Sigmoid colon (tissue), 7 donors: ENCODE results near the gene DCAF11. TPM values are rescaled to one million over a fixed set of nuclear protein-coding genes. Genes with fewer than 3 reads are reported as not detected.

ENCODE experiments used
- DNase-seq: peaks from one replicate; pipeline ENCODE4 v3.0.0-alpha.2; 2019
- H3K27ac ChIP-seq, 4 donors: fragments of 200-600 bp; sonication (generic); one replicate each; pipeline ENCODE4 v1.5.1; 2016 to 2019; ENCODE audit warnings: mild to moderate bottlenecking in 1 of 4
- H3K27me3 ChIP-seq, 3 donors: fragments of 200-600 bp; sonication (generic); one replicate each; pipeline ENCODE4 v1.5.1; 2019; ENCODE audit warnings: mild to moderate bottlenecking in 1 of 3
- H3K36me3 ChIP-seq, 4 donors: fragments of 200-600 bp; sonication (generic); one replicate each; pipeline ENCODE4 v1.5.1; 2016 to 2019
- H3K4me1 ChIP-seq, 4 donors: fragments of 200-600 bp; sonication (generic); one replicate each; pipeline ENCODE4 v1.5.1; 2017 to 2019
- H3K4me3 ChIP-seq, 4 donors: fragments of 200-600 bp; sonication (generic); one replicate each; pipeline ENCODE4 v1.5.1; 2017 to 2019; ENCODE audit warnings: mild to moderate bottlenecking in 2 of 4, moderate library complexity in 1 of 4
- H3K9me3 ChIP-seq, 4 donors: fragments of 200-600 bp in 3 of 4; sonication (generic) in 3 of 4; one replicate each; pipeline versions ENCODE4 v1.5.1 to v1.6.1; 2013 to 2019
- EP300 ChIP-seq, 4 donors: sonication (generic); formaldehyde crosslinking; IDR thresholded peaks; one replicate each; pipeline ENCODE4 v1.6.1; 2017; ENCODE audit warnings: antibody characterized with exemption in 4 of 4
- POLR2A ChIP-seq, 2 donors: fragments of 450-650 bp; IDR thresholded peaks; one replicate each; pipeline ENCODE4 v1.6.1; 2016; ENCODE audit warnings: antibody characterized with exemption in 2 of 2, mild to moderate bottlenecking in 2 of 2, moderate library complexity in 2 of 2
- POLR2AphosphoS5 ChIP-seq, 4 donors: sonication (generic); formaldehyde crosslinking; IDR thresholded peaks; one replicate each; pipeline ENCODE4 v1.6.1; 2017; ENCODE audit warnings: antibody characterized with exemption in 4 of 4
- WGBS, 2 donors: extraction: QIAGEN DNeasy Blood & Tissue Kit; methylation state at CpG; one replicate each; pipeline ENCODE4 v1.1.7; 2013; 5-methylcytosine and 5-hydroxymethylcytosine counted together
- intact Hi-C: fragments of 100-400 bp; cut with DNase I; formaldehyde crosslinking; loops from one replicate; pipeline ENCODE4 v1.15.1; 2023
- polyA plus RNA-seq, 3 donors: library from polyadenylated mRNA; stranded (reverse); fragments of 200-250 nt; gene quantifications; one replicate each; pipeline ENCODE4 v1.2.3, GENCODE V29; 2013
- total RNA-seq, 4 donors: library from RNA; depleted of rRNA; stranded (reverse); fragments of >200 nt; gene quantifications; one replicate each; pipeline ENCODE4 v1.1.0, GENCODE V29; 2016
- TF ChIP-seq, protein P1 (sequence below), 4 experiments: fragments of 450-650 bp in 3 of 4; fragments of 200-600 bp in 1 of 4; IDR thresholded peaks; one replicate each; pipeline ENCODE4 v1.5.1; 2016 to 2019; ENCODE audit warnings: antibody characterized with exemption in 4 of 4, mild to moderate bottlenecking in 3 of 4, moderate library complexity in 2 of 4
- donor health status: healthy with polysubstance abuse.
- donor health status: Bipolar disorder and iron deficiency.
- donor health status: healthy.

DCAF11 gene
- total and polyA plus RNA-seq, 7 donors, result 37.7 to 82.9 (median 70.9) TPM

DNA sequence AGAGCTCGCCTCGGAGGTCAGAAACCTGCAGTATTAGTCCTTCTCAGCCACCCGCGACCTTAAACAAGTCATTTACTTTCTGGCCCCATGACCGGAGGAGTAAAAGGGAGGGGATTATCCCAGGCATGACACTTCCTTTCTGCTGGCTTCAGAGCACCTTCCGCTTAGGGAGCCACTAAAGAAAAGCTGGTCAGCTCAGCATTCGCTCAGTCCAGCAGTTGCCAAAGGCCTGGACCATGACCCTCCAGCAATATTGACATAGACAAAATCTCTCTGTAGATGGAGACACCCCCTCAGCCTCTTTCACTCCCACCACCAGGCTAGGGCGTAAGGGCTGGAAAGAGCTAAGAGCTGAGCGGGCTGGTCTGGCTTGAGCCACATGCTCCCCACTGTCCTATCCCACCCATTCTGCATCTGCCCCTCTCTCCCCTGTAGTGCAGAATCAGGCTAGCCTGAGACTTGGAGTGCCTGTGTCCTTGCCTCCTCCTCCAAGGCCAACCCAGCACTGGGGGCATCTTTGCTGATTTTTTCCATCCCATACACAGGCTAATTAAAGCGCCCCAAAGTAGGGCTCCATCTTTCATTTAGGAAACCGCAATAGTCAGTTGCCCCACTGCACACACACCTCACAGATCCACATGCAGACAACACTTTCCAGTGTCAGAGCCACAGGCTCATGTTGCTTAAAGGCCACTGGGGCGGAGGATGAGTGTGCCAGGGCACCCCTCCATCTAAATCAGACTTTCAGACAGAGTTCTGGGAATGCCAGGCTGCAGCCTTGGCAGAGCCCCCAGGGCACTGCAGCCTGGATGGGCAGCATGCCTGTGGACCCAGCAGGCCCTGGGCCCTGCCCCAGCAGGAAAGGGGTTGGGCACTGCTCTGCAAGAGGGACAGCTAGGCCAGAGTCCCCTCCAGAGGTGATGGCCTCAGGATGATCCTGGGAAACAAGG, 47.2 kb upstream of the DCAF11 start:
- intact Hi-C loops, result no loop called here
- no peaks in the 10 kb centered on the region for H3K9me3 ChIP-seq
- 55 to 84% methylated on average over 12 of the region's 12 CpGs for WGBS, 2 donors
- TF ChIP-seq POLR2A (IDR thresholded peaks at IDR 0.05), result no peak
- TF ChIP-seq, protein P1, sequence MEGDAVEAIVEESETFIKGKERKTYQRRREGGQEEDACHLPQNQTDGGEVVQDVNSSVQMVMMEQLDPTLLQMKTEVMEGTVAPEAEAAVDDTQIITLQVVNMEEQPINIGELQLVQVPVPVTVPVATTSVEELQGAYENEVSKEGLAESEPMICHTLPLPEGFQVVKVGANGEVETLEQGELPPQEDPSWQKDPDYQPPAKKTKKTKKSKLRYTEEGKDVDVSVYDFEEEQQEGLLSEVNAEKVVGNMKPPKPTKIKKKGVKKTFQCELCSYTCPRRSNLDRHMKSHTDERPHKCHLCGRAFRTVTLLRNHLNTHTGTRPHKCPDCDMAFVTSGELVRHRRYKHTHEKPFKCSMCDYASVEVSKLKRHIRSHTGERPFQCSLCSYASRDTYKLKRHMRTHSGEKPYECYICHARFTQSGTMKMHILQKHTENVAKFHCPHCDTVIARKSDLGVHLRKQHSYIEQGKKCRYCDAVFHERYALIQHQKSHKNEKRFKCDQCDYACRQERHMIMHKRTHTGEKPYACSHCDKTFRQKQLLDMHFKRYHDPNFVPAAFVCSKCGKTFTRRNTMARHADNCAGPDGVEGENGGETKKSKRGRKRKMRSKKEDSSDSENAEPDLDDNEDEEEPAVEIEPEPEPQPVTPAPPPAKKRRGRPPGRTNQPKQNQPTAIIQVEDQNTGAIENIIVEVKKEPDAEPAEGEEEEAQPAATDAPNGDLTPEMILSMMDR (IDR thresholded peaks at IDR 0.05), result no peak
- no peak for TF ChIP-seq EP300 (IDR thresholded peaks at IDR 0.05)
- no peak for TF ChIP-seq POLR2AphosphoS5 (IDR thresholded peaks at IDR 0.05)
- H3K27me3 ChIP-seq, result peaks cover 0 to 2% (median 0%) of the 10 kb centered on the region in 3 donors
- DNase-seq, result peak; percentile 40
- no peak overlapping the region for H3K4me3 ChIP-seq
- no peak overlapping the region for H3K27ac ChIP-seq
- peaks cover 0 to 14% (median 13%) of the 10 kb centered on the region in 4 donors for H3K4me1 ChIP-seq
- H3K36me3 ChIP-seq, result no peaks in the 10 kb centered on the region

DNA sequence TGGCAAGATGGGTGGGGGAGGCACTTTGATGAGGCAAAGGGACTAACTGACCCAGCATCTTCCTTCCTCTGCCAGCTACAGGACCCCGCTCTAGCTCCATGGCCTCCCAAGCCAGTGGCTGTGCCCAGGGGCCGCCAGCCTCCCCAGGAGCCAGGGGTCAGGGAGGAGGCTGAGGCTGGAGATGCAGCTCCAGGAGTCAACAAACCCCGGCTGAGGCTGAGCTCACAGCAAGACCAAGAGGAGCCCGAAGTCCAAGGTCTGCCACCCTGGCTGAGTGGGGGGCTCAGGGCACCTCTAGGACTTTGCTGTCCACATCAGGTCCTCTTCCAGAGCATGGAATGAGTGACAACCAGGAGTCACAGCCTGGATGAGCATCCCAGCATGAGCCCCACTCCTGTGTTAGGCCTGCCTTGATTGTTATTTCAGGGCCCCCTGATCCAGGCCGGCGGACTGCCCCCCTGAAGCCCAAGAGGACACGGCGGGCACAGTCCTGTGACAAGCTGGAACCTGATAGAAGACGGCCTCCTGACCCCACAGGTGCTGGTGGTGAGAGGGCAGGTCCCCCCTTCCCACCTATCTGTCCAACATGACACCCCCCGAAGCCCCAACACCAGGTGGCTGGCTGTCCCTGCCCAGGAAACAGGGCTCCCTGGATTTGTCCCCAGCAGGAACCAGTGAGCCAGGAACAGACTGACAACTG, 45.7 kb upstream of the DCAF11 start:
- H3K27me3 ChIP-seq, result peaks cover 0 to 15% (median 0%) of the 10 kb centered on the region in 3 donors
- H3K36me3 ChIP-seq, result no peaks in the 10 kb centered on the region
- peaks cover 0 to 18% (median 17%) of the 10 kb centered on the region in 4 donors for H3K4me1 ChIP-seq
- no peak overlapping the region for H3K4me3 ChIP-seq
- WGBS, 2 donors, result 90 to 91% methylated on average over 10 of the region's 10 CpGs
- no peak overlapping the region for H3K27ac ChIP-seq
- TF ChIP-seq POLR2AphosphoS5 (IDR thresholded peaks at IDR 0.05) (no peak), POLR2A (IDR thresholded peaks at IDR 0.05) (no peak), EP300 (IDR thresholded peaks at IDR 0.05) (no peak)
- TF ChIP-seq, protein P1 (IDR thresholded peaks at IDR 0.05), result no peak
- peak; percentile 46 for DNase-seq
- intact Hi-C loops, result no loop called here
- H3K9me3 ChIP-seq, result no peaks in the 10 kb centered on the region

DNA sequence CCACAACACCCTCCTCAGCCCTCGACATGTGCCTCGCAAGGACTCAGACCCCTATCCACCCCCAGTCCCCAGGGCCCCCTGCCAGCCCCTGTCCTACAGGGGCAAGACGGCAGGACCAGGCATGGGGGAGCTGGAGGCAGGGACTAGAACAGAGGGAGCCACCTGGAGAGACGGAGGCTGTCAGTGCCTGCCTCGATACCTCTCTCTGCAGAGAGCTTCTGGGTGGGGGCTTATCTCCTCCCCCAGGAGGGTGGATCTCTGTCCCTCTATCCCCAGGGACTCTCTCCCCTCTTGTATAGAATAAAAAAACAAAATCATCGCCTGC, 45.2 kb upstream of the DCAF11 start:
- TF ChIP-seq, protein P1 (IDR thresholded peaks at IDR 0.05), result no peak
- no peak for TF ChIP-seq POLR2AphosphoS5 (IDR thresholded peaks at IDR 0.05)
- no peak for TF ChIP-seq EP300 (IDR thresholded peaks at IDR 0.05)
- no peak for TF ChIP-seq POLR2A (IDR thresholded peaks at IDR 0.05)
- Histone ChIP-seq H3K9me3 (no peaks in the 10 kb centered on the region), H3K4me3 (no peak overlapping the region), H3K36me3 (no peaks in the 10 kb centered on the region), H3K27me3 (peaks cover 0 to 16% (median 0%) of the 10 kb centered on the region in 3 donors), H3K4me1 (peaks cover 0 to 18% (median 17%) of the 10 kb centered on the region in 4 donors), H3K27ac (no peak overlapping the region)
- 87 to 93% methylated on average over 6 of the region's 6 CpGs for WGBS, 2 donors
- intact Hi-C loops, result no loop called here
- DNase-seq, result peak; percentile 43

DNA sequence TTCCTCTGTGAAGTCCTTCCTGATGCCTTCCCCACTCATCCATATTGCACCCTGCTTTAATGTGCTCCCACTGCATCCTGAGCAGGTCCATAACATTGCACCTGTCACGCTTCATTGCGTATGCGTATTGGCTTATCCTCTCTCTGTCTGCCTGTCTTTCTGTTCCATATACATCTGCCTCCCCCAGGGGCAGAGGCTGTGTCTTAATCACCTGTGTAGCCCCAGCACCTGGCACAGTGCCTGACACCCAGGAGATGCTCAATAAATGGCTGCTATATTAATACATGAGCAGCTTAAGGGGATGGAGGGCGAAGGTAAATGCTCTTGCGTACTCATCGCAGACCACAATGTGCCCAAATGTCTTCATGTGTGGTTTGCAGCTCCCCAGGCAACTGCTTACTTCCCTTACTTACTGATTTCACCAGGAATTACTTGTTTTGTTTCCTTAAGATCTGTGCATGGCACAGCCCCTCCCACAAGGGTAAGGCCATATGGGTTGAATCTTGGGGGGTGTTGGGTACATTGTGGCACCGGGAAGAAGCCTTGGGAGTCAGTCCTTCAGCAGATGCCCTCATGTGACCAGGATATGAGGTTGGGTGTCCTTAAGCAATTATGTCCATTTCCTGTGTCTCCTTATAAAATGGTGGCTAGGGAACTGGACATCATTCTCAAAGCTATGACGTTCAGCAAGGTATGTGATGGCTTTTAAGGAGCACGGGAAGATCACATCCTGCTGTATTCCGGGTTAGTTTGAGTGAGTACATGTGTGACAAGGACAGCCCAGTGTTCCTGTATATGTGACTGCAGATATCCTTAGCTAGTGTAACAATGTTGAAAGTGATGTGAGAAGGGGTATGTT, 44.1 kb upstream of the DCAF11 start:
- WGBS, 2 donors, result 84 to 89% methylated on average over 10 of the region's 10 CpGs
- no peak for TF ChIP-seq EP300 (IDR thresholded peaks at IDR 0.05)
- no peak for TF ChIP-seq POLR2A (IDR thresholded peaks at IDR 0.05)
- TF ChIP-seq, protein P1 (IDR thresholded peaks at IDR 0.05), result no peak
- no peak for TF ChIP-seq POLR2AphosphoS5 (IDR thresholded peaks at IDR 0.05)
- peaks cover 0 to 16% (median 0%) of the 10 kb centered on the region in 3 donors for H3K27me3 ChIP-seq
- peak; percentile 29 for DNase-seq
- H3K4me3 ChIP-seq, result no peak overlapping the region
- no peak overlapping the region for H3K27ac ChIP-seq
- H3K9me3 ChIP-seq, result no peaks in the 10 kb centered on the region
- peaks cover 0 to 18% (median 17%) of the 10 kb centered on the region in 4 donors for H3K4me1 ChIP-seq
- intact Hi-C loops, result no loop called here
- no peaks in the 10 kb centered on the region for H3K36me3 ChIP-seq
